Measurements from ENCODE around the gene XPO1.
"Not testable (repeated sequence)": the region's sequence is repeated elsewhere in the genome, so short reads cannot be mapped to it uniquely, and the experiment has no call there.

Gene XPO1, protein sequence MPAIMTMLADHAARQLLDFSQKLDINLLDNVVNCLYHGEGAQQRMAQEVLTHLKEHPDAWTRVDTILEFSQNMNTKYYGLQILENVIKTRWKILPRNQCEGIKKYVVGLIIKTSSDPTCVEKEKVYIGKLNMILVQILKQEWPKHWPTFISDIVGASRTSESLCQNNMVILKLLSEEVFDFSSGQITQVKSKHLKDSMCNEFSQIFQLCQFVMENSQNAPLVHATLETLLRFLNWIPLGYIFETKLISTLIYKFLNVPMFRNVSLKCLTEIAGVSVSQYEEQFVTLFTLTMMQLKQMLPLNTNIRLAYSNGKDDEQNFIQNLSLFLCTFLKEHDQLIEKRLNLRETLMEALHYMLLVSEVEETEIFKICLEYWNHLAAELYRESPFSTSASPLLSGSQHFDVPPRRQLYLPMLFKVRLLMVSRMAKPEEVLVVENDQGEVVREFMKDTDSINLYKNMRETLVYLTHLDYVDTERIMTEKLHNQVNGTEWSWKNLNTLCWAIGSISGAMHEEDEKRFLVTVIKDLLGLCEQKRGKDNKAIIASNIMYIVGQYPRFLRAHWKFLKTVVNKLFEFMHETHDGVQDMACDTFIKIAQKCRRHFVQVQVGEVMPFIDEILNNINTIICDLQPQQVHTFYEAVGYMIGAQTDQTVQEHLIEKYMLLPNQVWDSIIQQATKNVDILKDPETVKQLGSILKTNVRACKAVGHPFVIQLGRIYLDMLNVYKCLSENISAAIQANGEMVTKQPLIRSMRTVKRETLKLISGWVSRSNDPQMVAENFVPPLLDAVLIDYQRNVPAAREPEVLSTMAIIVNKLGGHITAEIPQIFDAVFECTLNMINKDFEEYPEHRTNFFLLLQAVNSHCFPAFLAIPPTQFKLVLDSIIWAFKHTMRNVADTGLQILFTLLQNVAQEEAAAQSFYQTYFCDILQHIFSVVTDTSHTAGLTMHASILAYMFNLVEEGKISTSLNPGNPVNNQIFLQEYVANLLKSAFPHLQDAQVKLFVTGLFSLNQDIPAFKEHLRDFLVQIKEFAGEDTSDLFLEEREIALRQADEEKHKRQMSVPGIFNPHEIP (N-terminal part only)

DNA sequence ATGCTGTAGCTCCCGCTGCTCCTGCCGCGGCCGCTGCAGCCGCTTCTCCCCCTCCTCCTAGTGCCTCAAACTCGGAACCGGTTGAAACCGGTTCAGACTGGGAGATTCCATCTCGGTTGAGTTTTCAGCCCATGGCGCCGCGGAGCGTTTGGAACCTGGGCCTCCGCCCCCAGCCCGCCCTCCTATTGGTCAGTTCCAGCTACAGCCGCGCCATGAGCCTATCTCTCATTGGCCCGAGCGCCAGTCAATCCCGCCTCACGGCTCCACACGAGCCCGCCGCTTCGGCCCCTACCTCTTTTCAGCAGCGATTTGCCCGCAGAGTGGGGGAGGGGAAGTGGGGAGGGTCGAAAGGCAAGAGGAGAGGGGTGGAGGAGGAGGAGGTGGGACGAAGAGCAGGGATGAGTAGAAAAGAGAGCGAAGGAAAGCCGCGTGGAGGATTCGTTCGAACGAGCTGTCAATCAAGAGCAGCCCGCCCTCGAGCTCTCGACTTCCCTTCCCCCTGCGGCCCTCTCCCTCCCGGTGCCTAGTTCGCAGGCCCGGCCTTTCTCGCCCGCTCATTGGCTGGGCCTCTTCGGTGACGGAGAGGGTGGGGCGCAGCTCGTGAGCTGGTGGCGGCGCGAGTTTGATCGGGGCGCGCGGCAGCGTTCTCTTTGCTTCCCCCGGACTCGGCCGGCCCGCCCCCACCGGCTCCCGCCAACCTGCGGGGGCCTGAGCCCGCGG lies at the start of gene XPO1:
TSS of gene XPO1 (minus strand) at position 157 of the 720 bp plus-strand sequence. CDS start 4,459 bp downstream, outside the sequence.
- DNase-seq (ENCODE audit: low read depth): peak; percentile 98

DNA sequence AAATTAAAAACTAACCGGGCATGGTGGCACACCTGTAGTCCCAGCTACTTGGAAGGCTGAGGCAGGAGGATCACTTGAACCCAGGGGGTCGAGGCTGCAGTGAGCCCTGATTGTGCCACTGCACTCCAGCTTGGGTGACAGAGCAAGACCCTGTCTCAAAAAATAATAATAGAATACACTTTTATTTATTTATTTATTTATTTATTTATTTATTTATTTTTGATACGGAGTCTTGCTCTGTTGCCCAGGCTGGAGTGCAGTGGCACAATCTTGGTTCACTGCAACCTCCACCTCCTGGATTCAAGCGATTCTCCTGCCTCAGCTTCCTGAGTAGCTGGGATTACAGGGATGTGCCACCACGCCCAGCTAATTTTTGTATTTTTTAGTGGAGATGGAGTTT lies 48.8 kb upstream of the XPO1 start:
- DNase-seq (ENCODE audit: low read depth): not testable (repeated sequence)

DNA sequence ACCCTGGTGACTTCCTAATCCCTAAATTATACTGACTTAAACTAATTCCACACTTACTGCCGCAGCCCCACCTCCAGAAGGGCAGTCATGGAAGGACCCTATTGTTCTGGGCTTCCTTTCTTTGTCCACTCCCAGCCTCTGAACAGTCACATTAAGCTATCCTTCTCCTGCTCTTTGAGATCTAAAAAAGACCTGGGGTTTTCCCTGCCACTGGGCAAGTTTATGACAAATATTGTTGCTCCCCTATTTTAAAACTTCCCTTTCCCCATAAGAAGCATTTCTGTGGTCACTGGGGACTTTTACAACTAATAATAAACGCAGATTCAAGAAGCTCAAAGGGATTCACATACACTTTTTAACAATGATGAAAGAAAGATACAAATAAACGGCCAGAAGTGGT lies 47.2 kb upstream of the XPO1 start:
- DNase-seq (ENCODE audit: low read depth): no peak

GRCh38 chr2:61584368-61584767 lies 46.2 kb upstream of the XPO1 start:
- DNase-seq (ENCODE audit: low read depth): not testable (repeated sequence)

GRCh38 chr2:61582165-61582564 lies 44.0 kb upstream of the XPO1 start:
- no peak for DNase-seq (ENCODE audit: low read depth)

DNA sequence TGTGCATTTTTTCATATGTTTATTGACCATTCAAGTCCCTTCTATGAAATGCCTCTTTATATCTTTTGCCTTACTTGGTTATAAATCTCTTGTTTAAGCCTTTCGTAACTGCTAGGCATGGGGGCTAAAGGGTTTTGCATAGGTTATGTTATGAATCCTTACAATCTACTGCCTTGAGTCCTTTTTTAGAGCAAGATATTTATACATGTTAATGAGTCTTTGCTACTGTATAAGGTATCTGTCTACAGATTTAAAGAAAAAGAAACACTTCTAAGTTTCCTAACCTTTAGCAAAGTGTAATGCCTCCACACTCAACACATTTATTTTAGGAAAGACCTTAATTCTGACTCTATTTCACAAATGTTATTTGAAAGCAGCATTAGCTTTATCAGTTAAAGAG lies 43.6 kb upstream of the XPO1 start:
- DNase-seq (ENCODE audit: low read depth): no peak

GRCh38 chr2:61575447-61575859 lies 37.3 kb upstream of the XPO1 start:
- no peak for DNase-seq (ENCODE audit: low read depth)

DNA sequence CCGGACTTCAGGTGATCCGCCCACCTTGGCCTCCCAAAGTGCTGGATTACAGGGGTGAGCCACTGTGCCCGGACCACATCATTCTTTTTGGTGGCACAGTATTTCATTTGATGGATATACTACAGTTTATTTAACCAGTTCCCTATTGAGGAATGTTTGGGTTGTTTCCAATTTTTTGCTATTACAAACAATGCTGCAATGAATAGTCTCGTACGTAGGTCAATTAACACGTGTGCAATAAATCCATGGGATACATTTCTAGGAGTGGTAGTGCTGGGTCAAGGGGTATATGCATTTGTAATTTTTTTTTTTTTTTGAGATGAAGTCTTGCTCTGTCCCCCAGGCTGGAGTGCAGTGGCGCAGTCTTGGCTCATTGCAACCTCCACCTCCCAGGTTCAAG lies 28.4 kb upstream of the XPO1 start:
- no peak for DNase-seq (ENCODE audit: low read depth)

- no peak for DNase-seq (ENCODE audit: low read depth)
These were observed 24.5 kb upstream of the XPO1 start for GRCh38 chr2:61562615-61563014.

DNA sequence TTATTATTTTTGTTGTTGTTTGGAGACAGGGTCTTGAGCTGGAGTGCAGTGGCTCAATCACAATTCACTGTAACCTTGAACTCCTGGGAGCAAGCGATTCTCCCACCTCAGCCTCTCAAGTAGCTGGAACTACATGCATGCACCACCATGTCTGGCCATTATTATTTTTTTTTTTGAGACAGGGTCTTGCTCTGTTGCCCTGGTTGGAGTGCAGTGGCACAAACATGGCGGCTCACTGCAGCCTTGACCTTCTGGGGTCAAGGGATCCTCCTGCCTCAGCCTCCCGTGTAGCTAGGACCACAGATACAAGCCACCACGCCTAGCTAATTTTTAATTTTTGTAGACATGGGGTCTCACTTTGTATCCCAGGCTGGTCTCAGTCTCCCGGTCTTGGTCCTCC lies 20.0 kb upstream of the XPO1 start:
- DNase-seq (ENCODE audit: low read depth): no peak

GRCh38 chr2:61557381-61557780 lies 19.2 kb upstream of the XPO1 start:
- DNase-seq (ENCODE audit: low read depth): no peak

DNA sequence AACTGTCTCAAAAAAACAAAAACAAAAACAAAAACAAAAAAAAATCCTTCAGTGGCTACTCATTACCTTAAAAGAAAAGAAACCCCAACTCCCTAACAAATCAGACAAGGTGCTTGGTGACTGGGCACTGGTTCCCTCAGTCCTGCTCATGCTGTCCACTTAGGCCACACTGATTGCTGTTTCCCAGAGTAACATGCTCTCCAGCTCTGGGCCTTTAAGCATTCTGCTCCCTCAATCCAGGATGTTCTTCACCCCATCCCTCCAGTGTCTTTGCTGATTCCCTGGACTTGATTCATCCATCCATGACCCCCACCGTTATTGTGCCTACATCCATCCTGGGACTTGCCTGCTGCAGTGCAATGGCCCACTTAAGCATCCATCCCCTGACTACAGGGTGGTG lies 16.4 kb upstream of the XPO1 start:
- no peak for DNase-seq (ENCODE audit: low read depth)

- no peak for DNase-seq (ENCODE audit: low read depth)
These were observed 12.4 kb upstream of the XPO1 start for GRCh38 chr2:61550375-61551209.

DNA sequence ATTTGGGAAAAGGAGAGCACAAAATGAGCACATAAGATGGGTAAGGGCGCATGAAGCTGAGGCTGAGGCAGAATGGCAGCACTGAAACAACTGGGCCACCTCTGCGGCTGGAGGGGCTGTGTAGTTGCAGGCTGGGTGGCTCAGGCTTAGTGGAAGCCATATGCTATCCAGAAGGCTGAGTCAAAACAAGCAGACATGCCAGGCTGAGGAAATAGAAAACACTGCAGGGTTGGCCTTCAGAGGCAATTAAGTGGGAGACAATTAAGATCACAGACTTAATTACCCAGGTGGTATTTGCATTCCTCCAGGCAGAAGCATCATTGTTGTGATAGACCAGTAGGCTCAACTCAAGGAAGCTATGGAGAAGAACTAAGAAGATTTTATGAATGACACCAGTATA lies 11.4 kb upstream of the XPO1 start:
- DNase-seq (ENCODE audit: low read depth): no peak

DNA sequence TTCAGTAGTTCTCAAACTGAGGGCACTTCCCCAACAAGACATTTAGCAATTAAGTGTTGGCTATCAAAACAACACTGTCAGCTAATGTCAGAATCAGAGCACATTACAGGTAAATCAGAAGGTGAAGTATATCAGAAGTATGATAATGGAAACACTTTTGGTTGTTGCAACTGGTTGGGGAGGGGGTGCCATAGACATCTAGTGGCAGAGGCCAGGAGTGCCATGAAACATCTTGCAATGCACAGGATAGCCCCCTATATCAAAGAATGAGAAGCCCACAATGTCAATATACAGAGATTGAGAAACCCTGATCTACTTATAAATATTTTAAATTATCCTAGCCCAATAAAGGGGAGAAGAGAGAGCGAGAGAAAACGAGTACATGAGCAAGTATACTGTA lies 4.9 kb upstream of the XPO1 start:
- DNase-seq (ENCODE audit: low read depth): no peak

GRCh38 chr2:61540167-61540566 lies 2.0 kb upstream of the XPO1 start:
- DNase-seq (ENCODE audit: low read depth): not testable (repeated sequence)

- DNase-seq (ENCODE audit: low read depth): peak; percentile 11
These were observed 864 bp upstream of the XPO1 start for GRCh38 chr2:61538920-61539520.

GRCh38 chr2:61537950-61538199 lies 281 bp downstream of the XPO1 start:
- no peak for DNase-seq (ENCODE audit: low read depth)

GRCh38 chr2:61537277-61537949 lies 743 bp downstream of the XPO1 start:
- no peak for DNase-seq (ENCODE audit: low read depth)

GRCh38 chr2:61536572-61537276 lies 1.4 kb downstream of the XPO1 start:
- DNase-seq (ENCODE audit: low read depth): peak; percentile 70

Measured in stimulated activated CD8-positive, alpha-beta memory T cell treated with anti-CD3 and anti-CD28 coated beads, Interleukin-12 subunit alpha, Interleukin-12 subunit beta, amount 100 ng/mL, for 4 hours (primary cell).